GM12872 (cell line): ENCODE data around the gene RAB36.

ENCODE experiments used
- CTCF ChIP-seq: IDR thresholded peaks from 3 replicates; pipeline ENCODE4 v1.5.1; 2011; ENCODE audit warnings: low read depth, mild to moderate bottlenecking, low read length, moderate library complexity; ENCODE audit not compliant: insufficient read depth

Gene RAB36

GRCh38 chr22:23105919-23106318 is 39.4 kb upstream of the RAB36 start:
- TF ChIP-seq CTCF, result no peak

GRCh38 chr22:23106344-23106743 is 38.9 kb upstream of the RAB36 start:
- no peak for TF ChIP-seq CTCF

GRCh38 chr22:23106906-23107367 is 38.3 kb upstream of the RAB36 start:
- TF ChIP-seq CTCF, result no peak

GRCh38 chr22:23107487-23108248 is 37.6 kb upstream of the RAB36 start:
- no peak for TF ChIP-seq CTCF

GRCh38 chr22:23108249-23109078 is 36.8 kb upstream of the RAB36 start:
- TF ChIP-seq CTCF, result no peak

- no peak for TF ChIP-seq CTCF
Observed at GRCh38 chr22:23109079-23109347, 36.3 kb upstream of the RAB36 start.

GRCh38 chr22:23109441-23109978 is 35.8 kb upstream of the RAB36 start:
- TF ChIP-seq CTCF, result no peak
